Epithelial cell of esophagus (primary cell): ENCODE results near the gene PTGDS.

Experiments
- DNase-seq: peaks from one replicate; pipeline ENCODE4 v3.0.0; 2010; ENCODE audit warnings: low read depth
- H3K4me3 ChIP-seq: 2 replicates; pipeline ENCODE4 v1.5.1; 2011; ENCODE audit warnings: mild to moderate bottlenecking, low read length, control low read depth
- CTCF ChIP-seq: IDR thresholded peaks from 2 replicates; pipeline ENCODE4 v1.5.1; 2011; ENCODE audit warnings: low read depth, mild to moderate bottlenecking, low read length, control low read depth, inconsistent platforms; ENCODE audit not compliant: insufficient read depth; ENCODE audit errors: missing control alignments

Gene PTGDS

GRCh38 chr9:137011907-137012675 is 34.8 kb downstream of the PTGDS start:
- no peak overlapping the region for H3K4me3 ChIP-seq
- no peak for TF ChIP-seq CTCF
- DNase-seq: no peak

- TF ChIP-seq CTCF: no peak
- DNase-seq: no peak
- H3K4me3 ChIP-seq: no peak overlapping the region
Measured at GRCh38 chr9:137012694-137013570, 35.6 kb downstream of the PTGDS start.

- no peak for TF ChIP-seq CTCF
- no peak overlapping the region for H3K4me3 ChIP-seq
Measured at GRCh38 chr9:137013571-137013940, 36.3 kb downstream of the PTGDS start.

GRCh38 chr9:137014166-137014565 is 36.9 kb downstream of the PTGDS start:
- no peak for DNase-seq
- no peak overlapping the region for H3K4me3 ChIP-seq
- no peak for TF ChIP-seq CTCF

More at GRCh38 chr9:137013571-137013940, 36.3 kb downstream of the PTGDS start:
- DNase-seq: no peak

GRCh38 chr9:137014776-137015539 is 37.7 kb downstream of the PTGDS start:
- no peak for TF ChIP-seq CTCF
- no peak for DNase-seq
- H3K4me3 ChIP-seq: no peak overlapping the region

GRCh38 chr9:137015540-137015930 is 38.2 kb downstream of the PTGDS start:
- no peak overlapping the region for H3K4me3 ChIP-seq
- TF ChIP-seq CTCF: no peak
- DNase-seq: no peak
